GM18858 (cell line): Measurements from ENCODE around the gene CPA3.

Source experiments
- ATAC-seq: cut with Tn5 transposase; IDR thresholded peaks from one replicate; pipeline ENCODE4 v1.9.1; 2021; ENCODE audit not compliant: unreplicated experiment

Gene CPA3, protein sequence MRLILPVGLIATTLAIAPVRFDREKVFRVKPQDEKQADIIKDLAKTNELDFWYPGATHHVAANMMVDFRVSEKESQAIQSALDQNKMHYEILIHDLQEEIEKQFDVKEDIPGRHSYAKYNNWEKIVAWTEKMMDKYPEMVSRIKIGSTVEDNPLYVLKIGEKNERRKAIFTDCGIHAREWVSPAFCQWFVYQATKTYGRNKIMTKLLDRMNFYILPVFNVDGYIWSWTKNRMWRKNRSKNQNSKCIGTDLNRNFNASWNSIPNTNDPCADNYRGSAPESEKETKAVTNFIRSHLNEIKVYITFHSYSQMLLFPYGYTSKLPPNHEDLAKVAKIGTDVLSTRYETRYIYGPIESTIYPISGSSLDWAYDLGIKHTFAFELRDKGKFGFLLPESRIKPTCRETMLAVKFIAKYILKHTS

DNA sequence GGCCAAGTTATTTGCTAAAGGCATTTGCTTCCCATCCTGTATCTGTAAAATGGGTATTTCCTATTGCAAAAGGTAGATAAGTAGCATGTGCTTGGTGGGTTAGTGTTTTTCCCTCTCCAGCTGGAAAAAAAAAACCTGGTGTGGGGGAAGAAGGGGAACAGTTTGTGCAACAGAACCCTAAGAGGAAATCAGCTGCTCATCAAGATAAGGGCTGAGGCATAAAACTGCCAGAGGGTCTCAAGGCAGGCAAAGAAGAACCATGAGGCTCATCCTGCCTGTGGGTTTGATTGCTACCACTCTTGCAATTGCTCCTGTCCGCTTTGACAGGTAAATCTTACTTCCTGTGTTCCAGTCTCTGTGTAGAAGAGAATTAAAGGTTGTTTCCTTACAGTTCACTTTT is at the start of gene CPA3:
TSS of gene CPA3 (plus strand) at position 248 of the 400 bp plus-strand sequence. CDS start at position 260, 12 bp downstream.
- no peak for ATAC-seq

DNA sequence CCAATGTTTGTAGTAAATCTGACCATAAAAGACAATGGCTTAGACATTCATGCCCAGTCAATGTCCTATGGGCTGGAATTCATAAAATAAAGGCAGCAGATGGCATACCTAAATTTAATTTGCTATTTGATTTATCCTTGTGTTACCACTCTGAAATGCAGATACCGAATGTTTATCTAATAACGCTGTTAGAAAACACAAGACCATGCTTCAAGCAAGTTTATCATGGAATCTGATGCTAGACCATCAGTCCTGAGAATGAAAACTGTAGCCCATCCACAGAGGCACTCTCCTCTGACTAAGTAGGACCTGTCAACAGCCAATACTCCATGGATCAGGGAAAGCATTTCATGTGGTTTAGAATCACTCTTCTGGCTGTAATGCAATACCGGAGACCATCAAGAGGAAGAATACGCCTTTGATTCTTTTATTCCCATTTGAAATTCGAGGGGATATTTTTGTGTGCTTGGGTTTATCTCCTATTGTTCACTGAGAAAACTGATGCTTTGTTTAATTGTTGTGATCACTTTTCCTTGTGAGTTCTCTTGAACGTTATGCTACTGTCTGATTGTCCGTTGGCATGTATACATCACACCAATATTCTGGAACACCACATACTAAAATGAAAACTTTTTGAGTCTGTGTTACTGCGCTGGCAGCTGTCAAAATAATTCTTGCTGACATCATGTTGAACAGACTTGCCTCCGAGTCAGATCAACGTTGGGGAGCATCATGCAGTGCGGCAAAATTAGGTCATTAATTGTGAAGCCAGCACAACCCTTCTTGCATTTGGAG is 49.6 kb upstream of the CPA3 start:
- no peak for ATAC-seq

DNA sequence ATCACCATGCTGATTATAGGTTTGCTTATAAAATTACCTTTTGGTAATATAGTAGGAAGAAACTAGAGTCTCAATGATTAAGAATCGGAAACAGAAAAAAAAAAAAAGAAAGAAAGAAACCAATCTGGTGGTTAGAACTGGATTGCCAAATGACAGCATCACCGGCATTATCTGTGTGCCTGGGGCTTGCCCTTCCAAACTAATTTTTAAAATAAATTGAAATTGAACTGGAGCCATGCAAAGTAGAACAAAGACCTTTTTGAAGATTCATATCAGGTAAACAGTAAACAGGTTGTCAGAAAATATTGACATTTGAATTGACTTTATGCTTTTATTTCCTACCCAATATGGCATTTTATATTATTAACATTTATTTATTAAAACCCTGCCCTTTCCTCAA is 48.7 kb upstream of the CPA3 start:
- no peak for ATAC-seq

DNA sequence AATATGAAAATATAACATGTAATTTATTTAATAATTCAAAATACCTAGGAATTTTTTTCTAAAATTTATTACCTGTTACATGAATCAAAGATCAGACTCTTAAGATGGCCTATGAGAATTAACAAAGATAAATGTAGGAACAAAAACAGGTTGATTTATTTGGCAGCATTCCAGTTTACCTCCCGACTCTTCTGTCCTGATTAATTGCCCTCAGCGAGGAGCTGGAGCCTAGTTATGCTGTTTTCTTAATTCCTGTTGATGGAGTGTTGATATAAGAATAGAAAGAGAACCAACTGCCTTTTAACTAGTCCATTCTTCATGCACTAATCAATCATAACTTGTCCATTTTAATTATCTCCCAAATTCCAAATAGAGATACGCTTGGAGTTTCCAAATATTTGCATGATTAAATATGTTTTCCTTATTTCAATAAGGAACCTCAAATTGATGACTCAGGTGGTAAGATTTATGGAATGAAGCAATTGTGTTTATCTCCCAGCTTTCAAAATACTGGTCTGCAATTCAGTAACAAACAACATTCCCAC is 48.0 kb upstream of the CPA3 start:
- ATAC-seq, result no peak

DNA sequence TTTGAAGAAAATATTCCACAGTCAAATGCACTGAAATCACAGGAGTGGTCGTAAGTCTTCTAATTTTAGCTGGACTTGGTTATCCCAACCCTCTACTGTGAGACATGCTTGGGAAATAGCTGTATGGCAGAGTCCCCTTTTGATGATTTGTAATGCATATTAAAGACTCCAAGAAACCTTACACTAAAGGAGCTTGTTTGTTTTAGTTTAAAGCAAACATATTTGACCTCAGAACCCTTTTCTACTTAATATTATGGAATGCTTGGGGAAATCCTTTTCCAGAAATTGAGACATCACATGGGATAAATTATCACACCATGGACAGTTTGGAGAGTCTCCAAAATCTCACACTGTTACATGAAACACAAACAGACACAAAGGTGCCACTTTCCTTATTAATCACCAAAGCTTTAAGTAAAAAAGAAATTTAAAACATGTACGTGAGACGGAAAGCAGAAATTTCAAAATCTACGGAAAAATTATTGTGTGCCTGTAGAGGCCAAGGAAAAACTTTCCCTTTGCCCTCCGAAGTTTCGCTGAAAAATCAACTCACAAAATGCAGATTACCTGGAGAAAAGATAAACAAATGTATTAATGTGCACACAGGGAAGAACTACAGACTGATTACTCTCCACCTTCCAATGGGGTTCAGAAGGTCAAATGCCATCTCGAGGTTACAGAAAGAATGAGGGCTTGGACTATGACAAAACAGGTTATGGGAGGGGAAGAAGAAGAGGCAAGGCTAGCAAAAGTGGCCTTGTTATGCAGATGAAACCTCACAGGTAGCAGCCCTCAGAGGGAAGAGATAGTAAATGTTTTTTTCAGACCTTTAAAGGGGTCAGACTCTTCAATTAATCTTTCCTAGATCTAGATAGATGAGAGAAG is 44.5 kb upstream of the CPA3 start:
- ATAC-seq, result no peak

DNA sequence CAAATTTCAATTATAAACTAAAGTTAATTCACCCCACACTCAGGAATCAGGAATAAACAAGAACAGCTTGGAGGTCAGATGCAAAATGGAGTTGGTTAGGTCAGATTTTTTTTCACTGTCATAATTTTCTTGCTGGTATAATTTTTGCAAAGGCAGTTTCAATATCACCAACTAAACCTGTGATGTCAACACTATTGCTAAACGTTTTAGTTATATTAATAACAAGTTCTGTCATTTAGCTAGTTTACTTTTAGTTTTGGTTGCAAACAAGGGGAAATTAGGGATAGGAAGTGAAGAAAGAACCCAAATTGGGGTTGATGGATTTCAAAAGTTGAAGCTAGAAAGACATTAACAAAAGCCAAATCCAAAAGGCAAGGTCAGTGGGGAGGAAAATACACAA is 42.1 kb upstream of the CPA3 start:
- ATAC-seq, result no peak

DNA sequence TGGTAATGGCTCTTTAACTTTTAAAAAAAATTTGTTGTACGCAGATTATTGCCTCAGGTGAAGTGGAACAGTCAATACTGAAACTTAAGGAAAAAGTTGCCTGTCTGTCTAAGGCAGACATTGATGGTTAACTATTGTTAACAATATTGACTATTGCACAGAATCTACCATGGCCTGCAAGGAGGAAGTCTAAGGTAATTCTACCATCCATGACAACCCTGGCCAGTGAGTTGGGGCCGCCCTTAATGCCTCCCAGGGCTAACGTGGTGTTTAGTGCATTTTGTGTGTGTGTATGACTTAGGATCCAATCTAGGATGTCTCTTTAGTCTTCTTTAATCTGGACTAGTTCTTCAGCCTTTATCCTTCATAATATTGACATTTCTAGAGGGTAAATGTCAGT is 39.6 kb upstream of the CPA3 start:
- no peak for ATAC-seq

DNA sequence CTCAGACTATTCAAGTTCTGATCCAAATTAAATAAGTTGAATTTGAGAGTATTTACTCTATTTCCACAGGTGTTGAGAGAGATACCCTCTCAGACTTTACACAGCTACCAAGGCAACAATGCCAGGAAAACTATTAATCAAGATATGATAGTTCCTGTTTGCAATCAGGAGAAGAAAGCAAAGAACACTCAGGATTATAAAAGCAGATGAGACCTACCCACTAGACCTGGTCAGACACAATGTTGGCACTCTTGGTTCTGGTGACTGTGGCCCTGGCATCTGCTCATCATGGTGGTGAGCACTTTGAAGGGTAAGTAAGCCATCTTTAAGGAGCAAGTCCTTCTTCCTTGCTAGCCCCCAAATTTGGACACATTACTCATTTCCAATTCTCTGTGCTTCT is 37.5 kb upstream of the CPA3 start, which contains the start of gene CPB1:
TSS of gene CPB1 (plus strand) at position 227 of the 400 bp plus-strand sequence. CDS start at position 240, 13 bp downstream.
- ATAC-seq, result no peak

DNA sequence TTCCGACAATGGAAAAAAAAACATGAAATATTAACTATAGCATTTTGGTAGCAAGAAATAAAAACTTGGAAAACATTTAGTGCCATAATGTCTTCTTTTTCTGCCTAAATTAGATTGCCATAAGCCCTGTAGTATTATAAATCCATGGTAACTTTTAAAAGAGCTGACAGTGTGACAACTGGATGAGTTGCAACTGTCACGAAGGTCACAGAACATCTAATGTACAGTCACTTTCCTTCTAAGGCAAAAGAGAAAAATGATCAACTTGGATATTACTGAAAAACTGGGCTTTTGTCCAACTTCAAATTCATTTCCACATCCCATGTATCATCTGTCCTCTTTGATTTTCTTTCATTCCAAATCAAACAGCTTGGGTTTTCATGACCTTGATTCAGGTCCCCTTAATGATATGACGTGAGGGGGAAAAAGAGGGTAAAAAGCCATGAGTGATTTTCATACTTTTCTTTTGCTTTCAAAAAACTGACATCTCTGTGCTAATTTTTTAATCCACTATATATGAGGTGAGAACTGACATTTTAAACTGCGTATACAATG is 36.9 kb upstream of the CPA3 start:
- no peak for ATAC-seq

DNA sequence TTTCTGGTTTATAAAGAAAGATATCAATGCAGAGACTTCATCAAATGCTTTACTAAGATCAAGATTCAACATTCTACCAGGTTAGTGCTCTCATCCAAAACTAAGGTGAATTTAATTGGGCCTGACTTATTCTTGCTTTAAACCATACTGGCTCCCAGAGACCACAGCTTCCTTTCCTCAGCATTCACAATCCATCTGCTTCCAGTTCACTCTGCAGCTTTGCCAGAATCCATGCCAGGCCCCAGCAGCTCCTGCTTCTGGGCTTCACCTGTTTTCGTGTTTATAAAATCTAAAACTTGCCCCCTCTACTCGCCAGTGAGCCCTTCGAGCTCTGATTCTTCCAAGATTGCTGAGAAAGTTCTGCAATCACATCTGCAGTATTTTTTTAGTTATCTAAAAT is 35.2 kb upstream of the CPA3 start:
- ATAC-seq, result no peak

DNA sequence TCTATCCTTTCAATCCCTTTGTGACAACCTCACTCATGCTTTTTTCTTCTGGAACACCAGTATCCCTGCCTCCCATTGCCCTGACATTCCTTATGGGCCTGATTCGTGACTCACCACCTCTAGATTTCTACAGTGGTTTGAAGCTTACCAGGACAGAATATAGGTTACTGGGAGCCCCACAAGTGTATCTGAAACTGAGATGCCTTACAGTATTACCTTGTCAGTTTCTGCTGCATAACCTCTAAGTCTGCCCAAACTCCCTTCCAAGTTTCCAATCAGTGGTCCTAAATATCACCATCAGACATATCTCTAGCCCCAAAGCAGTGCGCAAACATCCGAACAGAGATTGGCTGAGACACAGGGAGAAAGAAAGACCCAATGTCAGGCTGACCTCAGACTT is 31.9 kb upstream of the CPA3 start:
- ATAC-seq, result no peak

DNA sequence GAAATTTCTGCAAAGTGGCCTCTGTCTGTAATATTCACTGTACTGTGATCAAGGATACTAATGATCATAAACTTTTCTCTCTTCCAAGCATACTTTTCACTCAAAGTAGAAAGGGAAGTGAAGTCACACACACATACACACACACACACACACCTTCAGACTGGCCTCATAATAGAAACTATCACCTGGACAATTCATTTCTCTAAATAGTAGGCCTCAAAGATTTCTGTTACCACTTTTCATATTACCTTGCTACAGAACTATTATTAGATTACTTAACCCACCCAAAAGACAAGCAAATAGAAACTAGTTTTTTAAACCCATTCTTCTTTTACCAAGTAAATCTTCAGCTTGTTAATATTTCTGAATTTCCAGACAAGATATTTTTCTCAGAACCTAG is 25.3 kb upstream of the CPA3 start:
- peak; percentile 66 for ATAC-seq

DNA sequence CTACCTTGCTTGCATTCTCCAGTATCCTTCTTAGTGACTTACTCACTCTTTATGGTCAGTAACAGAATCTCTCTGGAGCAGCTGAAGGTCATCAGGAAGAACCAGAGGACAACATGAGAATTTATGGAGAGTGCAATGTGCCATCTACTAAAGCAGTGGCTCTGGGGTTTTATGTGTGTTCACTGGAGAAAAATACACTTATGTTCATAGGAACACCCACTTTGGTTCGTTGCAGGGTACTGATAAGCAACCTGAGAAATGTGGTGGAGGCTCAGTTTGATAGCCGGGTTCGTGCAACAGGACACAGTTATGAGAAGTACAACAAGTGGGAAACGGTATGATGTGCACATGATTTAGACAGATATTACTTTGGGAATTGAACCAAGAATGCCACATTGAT is 24.6 kb upstream of the CPA3 start:
- no peak for ATAC-seq

DNA sequence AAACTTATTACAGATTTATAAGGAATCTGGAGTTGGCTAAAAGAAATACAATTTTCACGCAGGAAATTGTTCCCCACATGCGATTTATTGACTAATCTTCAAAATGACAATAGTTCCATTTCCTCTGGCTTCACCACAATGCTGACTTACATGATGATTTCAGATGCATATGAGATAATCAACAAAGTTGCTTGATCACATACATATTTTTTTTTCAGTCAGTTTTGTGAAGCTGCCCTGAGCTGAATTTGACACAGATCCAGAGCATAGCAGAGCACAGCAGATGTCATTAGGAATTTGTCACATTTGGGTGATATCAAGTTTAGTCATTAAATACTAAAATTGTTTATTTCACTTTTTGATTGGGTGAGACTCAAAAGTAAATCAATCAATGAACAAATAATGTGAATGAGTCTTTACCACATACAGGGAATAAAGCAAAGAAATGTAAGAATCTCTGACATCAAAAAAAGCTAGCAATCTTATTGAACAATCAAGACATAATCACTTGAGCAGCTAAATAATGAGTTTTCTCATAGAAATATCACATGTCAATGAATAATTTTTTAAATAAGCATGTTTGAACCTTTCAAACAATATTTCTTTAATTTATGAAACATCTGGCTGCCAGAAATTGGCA is 19.2 kb upstream of the CPA3 start:
- ATAC-seq, result no peak

DNA sequence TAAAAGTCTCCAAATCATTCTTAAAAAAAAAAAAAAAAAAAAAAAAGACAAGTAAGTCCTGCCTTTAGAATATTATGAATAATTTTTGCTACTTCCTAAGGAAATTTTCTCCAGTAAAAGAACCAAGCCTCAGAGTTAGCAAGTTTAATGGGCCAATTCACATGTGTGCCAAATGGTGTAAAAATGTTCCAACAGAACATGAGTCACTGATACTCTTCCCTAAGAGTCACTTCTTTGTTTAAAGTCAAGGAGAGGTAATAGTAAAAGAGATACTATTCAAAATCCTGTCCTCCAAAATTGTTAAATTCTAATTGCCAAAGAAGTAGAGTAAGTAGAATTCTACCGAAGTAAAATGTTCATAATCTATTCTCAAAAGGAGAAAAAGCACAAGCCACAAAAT is 17.7 kb upstream of the CPA3 start:
- no peak for ATAC-seq

DNA sequence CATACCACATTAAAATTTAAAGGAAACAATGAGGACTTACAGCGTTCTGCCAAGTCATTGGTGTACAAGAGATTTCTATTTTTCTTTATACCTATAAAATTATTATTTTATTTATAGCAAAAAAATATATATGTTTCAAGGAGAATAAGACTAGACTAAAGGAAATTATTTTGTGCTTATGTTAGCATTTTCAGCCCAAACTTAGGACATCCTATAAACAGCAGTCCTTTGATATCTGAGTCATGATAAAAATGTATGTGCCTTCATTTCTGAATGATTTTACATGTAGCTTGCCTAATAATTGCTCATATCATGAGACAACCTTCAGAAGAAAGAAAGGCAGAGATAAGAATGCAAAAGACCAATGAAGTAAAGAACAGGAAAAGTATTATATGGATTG is 16.7 kb upstream of the CPA3 start:
- no peak for ATAC-seq

DNA sequence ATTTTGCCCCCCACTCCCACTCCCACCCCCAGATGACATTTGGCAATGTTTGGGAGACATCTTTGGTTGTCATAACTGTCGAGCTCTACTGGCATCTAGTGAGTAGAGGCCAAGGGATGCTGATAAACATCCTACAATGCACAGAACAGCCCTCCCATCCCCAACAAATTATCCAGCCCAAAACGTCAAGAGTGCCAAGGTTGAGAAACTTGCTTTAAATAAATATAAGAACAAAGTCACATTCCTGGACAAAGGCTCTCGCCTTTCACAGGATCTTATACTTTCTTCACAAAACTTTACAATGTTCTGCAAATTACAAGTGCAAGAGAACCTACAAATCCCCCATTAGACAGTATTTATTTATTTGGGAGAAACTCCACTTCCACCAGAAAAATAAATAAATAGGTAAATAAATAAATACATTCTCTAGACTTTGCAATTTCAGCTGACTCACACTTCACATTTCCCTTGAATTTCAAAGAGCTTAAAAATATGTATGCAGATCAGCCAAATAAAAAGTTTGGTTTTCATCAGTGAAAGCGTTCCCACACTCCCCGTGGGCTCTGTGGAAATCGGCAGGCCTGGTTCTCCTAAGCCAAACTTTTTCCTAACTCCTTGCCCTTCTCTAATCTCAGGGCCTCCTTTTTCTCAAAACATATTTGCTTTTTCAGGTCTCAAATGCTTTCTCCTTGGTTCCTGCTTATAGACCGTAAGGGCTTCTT is 12.7 kb upstream of the CPA3 start:
- ATAC-seq, result no peak

DNA sequence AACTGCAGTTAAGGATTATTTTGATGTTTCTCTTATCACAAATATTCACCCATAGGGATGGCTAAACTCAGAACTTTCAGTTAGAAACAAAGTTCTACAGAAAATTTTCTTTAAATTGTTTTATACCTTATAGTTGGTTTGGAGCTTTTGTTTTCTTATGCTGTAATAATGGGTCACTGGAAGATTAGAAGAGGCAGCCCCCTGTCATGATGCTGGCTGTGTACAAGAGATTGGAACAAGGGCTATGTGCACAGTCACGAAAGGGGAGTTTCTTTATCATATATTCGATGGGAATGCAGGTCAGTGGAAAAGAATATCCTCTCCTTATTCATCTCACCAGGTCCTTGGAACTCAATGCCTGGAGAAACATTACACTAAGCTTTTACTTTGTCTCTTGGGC is 12.0 kb upstream of the CPA3 start:
- ATAC-seq, result no peak

DNA sequence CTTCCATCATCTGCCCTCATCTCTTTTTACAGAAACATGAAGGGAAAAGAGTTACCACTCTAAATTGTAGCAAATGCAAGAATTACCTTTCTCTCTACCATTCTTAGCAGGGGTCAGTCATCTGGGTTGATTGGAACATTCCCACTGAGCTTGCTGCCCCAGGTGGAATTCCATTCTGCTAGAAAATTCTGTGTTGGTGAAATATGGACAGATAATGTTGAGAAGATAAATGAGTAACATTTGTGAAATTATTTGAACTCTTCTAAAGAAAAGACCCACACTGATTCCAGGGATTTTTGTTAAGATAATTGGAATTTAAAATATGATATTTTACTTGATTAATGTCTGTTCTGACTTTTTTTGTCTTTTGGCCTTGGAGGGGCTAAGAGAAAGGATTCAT is 11.0 kb upstream of the CPA3 start:
- ATAC-seq, result no peak

DNA sequence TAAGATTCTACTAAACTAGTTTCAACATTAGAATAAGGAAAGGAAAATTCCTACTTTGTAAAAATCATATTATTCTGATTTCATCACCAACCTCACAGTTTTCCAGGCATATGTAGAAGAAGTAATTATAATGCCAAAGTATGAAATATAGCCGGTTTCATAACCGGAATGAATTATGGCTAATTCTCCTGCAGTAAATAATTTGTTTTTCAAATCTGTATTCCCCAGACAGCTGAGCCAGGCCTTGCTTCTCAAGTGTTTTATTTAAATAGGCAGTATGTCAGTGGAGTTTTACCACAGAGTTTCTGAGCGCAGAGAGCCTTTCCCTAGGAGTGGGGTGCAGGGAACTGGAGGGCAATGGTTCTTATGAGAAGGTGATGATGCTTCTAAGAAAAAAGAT is 8.7 kb upstream of the CPA3 start:
- no peak for ATAC-seq
